AG10803 (cell line): ENCODE results near the gene VSTM2L.

Experiments used
- DNase-seq: peaks from one replicate; pipeline ENCODE4 v3.0.0; 2010; ENCODE audit warnings: low read depth
- H3K4me3 ChIP-seq: 2 replicates; pipeline ENCODE4 v1.5.1; 2011; ENCODE audit warnings: mild to moderate bottlenecking, low read length, control low read depth
- TF ChIP-seq, protein P1 (sequence below): conservative IDR thresholded peaks from 2 replicates; pipeline ENCODE4 v1.5.1; 2011; ENCODE audit warnings: mild to moderate bottlenecking, low read length, control low read depth, inconsistent platforms

The VSTM2L gene

GRCh38 chr20:37896932-37897548 is 5.9 kb upstream of the VSTM2L start:
- DNase-seq: no peak
- TF ChIP-seq, protein P1, sequence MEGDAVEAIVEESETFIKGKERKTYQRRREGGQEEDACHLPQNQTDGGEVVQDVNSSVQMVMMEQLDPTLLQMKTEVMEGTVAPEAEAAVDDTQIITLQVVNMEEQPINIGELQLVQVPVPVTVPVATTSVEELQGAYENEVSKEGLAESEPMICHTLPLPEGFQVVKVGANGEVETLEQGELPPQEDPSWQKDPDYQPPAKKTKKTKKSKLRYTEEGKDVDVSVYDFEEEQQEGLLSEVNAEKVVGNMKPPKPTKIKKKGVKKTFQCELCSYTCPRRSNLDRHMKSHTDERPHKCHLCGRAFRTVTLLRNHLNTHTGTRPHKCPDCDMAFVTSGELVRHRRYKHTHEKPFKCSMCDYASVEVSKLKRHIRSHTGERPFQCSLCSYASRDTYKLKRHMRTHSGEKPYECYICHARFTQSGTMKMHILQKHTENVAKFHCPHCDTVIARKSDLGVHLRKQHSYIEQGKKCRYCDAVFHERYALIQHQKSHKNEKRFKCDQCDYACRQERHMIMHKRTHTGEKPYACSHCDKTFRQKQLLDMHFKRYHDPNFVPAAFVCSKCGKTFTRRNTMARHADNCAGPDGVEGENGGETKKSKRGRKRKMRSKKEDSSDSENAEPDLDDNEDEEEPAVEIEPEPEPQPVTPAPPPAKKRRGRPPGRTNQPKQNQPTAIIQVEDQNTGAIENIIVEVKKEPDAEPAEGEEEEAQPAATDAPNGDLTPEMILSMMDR: peak; percentile 16; the same call in 1 of the 2 replicates
- H3K4me3 ChIP-seq: no peak overlapping the region

DNA sequence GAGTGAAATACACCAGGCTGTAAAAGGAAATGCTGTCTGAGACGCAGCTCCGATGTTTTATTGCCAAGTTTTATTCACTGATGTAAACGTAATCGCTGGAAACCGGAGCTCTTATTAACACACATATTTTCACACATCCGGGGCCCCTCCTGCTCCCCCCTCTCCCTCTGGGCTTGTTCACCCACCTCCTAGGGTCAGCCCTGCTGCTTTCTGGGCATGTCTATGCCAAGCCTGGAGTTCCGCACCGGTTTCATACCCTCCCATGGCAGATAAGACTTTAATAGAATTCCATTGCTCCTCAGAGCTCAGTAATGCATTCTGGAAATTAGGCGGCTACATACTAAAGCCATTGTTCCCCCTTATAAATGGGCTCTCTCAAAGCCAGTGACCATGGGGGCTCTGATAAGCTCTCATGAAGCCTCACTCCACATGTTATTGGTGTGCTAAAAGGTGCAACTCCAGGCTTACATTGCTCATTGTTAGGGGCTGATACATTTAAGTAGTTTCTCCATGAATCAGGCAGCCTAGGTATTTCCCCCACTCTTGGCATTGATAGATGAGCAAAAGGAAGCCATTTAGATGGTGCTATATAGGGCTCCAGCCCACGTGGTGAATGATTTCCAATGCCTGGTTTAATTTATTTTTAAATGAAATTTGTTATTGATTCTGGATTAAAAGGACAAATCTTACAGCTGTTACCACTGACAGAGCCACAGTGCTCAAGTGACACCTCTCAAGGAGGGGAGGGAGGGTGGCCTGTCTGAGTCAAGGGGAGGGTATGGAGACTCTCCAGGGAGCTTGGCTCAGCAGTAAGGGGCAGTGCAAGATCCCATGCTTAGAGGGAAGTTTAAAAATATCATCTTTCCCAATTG is 4.5 kb upstream of the VSTM2L start:
- TF ChIP-seq, protein P1: no peak
- no peak overlapping the region for H3K4me3 ChIP-seq
- peak; percentile 12 for DNase-seq

DNA sequence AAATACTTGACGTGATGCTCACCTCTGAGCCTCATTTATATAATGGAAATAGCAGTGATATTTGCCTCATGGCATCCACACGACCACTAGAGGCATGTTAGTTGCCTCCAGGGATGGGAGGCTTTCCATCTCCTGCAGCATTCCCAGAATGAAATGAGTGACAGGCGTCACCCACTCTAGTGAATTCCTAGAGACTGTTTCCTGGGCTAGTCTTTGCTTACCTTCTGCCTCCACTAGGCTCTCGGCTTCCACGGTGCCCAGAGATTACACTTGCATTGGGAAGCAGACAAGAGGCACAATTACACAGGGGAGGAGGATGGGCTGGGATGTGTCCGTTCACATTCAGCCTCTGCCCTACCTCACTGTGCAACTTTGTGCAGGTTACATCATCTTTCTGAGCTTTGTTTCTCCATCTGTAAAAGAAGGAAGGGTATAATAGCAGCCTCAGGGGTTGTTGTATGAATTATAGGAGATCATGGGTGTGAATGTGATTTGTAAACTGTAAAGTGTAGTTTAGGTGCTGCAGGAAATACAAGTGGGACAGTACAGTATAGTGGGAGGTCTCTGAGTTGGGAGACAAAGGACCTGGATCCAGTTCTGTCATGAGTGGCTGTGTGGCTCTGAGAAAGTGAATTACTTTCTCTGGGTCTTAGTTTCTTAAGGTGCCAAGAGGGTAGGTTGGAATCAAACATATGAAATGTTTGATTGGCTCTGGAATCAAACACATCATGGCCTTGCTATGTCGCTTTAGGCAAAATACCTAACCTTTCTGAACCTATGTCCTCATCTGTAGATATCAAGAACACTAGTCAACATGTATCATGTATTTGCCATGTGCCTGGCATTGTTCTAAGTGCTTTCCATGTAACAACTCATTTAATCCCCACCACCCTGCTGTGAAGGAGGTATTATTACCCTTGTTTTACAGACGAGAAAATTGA is 3.6 kb upstream of the VSTM2L start:
- DNase-seq: no peak
- H3K4me3 ChIP-seq: no peak overlapping the region
- TF ChIP-seq, protein P1: no peak; the same call in 1 of the 2 replicates

DNA sequence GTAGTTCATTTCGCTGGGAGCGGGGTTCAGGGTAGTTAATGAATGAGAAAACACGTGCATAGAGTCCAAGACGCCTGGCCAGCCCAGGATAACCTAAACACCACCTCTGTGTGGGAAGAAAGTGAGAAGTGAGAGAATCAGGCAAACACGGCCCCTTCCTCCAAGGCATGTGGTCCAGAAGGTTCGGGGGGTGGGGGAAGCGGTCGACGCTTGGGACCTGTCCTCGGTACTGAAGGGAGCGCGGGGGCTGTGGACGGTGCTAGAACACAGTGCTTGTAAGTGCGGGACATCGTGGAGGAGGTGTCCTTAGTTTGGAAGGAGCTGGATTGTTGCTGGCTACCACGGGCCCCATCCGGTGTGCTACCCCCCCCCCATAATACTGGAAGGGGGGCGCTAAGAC is 1.7 kb upstream of the VSTM2L start:
- TF ChIP-seq, protein P1: no peak
- DNase-seq: no peak
- H3K4me3 ChIP-seq: no peak overlapping the region

GRCh38 chr20:37901654-37902503 is 1.0 kb upstream of the VSTM2L start:
- peak; percentile 69 for DNase-seq
- TF ChIP-seq, protein P1: peak; percentile 56
- H3K4me3 ChIP-seq: peak overlapping the region; percentile 55

GRCh38 chr20:37903317-37904007 is 535 bp downstream of the VSTM2L start:
- TF ChIP-seq, protein P1: 0 out of 2 replicates have a peak, but pooled peaks have one; percentile 6
- peak overlapping the region; percentile 27 for H3K4me3 ChIP-seq

More at GRCh38 chr20:37903317-37904007, 535 bp downstream of the VSTM2L start:
- no peak for DNase-seq
